HG02759 (cell line): ENCODE results near the gene TTC17.
"Not testable (repeated sequence)": the region's sequence is repeated elsewhere in the genome, so short reads cannot be mapped to it uniquely, and the experiment has no call there.

Experiments used
- ATAC-seq: cut with Tn5 transposase; IDR thresholded peaks from one replicate; pipeline ENCODE4 v1.9.1; 2021; ENCODE audit warnings: mild to moderate bottlenecking, moderate library complexity; ENCODE audit not compliant: unreplicated experiment

Gene TTC17

DNA sequence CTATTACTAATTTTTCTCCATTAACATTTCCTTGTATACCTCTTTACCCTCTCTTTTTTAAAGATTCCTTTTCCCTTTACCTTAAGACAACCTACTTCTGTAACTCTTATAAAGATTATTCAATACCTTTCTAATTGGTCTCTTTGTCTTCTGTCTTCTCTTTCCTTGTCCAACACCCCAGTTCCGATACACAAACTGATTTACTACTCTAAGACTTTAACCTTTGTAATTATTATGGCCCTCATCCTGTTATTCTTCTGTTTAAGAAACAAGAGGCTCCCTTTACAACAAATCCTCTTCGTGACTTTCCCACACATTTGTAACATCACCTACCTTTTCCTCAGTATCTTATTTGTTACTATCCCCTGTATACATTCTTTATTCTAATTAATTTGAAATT, 81.8 kb downstream of the TTC17 start:
- no peak for ATAC-seq

DNA sequence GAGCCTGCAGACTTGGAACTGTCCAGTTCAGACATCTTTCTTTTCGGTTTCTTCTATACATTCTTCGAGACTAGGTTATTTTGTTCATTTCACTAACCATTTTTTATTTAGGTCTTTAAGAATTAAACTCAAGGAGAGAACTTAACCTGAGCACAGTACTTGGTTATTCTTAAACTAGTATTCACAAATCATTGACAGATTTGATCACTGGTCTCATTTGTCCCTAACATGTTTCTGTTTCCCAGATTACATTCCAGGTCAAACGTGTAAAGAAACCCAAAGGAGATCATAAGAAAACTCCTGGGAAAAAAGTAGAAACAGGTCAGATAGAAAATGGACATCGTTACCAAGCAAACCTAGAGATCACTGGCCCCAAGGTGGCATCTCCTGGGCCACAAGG, 85.1 kb downstream of the TTC17 start:
- ATAC-seq = no peak

GRCh38 chr11:43447151-43447550, 88.4 kb downstream of the TTC17 start:
- no peak for ATAC-seq

- no peak for ATAC-seq
These were observed 99.8 kb downstream of the TTC17 start for GRCh38 chr11:43458486-43458885.

GRCh38 chr11:43459246-43459645, 100.5 kb downstream of the TTC17 start:
- no peak for ATAC-seq

GRCh38 chr11:43462359-43462758, 103.6 kb downstream of the TTC17 start:
- no peak for ATAC-seq

DNA sequence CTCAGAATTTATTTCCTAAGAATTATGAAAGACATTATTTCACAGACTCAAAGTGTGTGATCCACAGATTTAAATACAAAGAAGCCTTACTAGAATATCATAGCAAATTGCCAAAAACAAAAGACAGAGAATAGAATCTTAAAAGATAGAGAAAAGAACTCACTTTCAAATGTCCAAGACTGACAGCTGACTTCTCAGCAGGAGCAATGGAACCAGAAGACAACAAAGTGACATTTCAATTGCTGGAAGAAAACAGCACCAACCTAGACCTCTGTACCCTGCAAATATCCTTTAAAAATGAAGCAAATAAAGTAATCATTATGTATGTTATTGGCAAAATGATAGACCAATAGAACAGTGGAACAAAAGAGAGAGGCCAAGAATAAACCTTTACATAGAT, 109.2 kb downstream of the TTC17 start:
- no peak for ATAC-seq

GRCh38 chr11:43477491-43477890, 118.8 kb downstream of the TTC17 start:
- not testable (repeated sequence) for ATAC-seq

DNA sequence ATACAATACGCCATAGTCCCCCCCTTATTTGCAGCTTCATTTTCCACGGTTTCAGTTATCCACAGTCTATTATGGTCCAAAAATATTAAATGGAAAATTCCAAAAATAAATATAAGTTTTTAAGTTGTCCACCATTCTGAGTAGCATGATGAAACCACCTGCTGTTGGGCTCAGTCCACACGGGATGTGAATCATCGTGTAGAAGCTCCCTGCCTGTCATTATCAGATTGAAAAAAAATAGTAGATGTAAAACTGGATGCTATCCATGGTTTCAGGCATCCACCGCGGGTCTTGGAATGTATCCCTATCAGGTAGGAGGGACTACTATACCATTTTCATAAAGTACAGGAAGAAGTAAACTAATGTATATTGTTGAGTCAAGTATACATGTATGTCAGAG, 127.4 kb downstream of the TTC17 start:
- ATAC-seq = no peak

- no peak for ATAC-seq
These were observed 131.2 kb downstream of the TTC17 start for GRCh38 chr11:43489869-43490465.

- ATAC-seq = no peak
These were observed 134.0 kb downstream of the TTC17 start for GRCh38 chr11:43492701-43493100.

GRCh38 chr11:43493431-43493830, 134.7 kb downstream of the TTC17 start:
- no peak for ATAC-seq

DNA sequence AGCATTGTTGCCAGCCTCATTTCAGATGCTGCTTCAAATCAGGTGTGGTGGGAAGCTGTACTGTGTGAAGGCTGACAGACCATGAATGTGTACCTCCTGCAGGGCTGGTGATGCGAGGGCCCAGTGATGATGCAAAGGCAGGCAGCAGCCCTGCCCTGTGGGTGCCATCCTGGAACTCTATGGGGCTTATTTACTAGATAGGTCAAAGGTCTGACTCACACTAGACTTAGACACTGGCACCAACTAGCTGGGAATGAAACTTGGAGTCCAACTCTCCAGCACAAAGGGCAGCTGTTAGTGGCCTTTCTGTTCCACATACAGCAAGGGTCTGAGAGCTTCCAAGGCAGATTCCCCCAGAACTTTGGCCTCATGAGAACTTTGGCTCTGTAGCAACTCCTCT, 138.4 kb downstream of the TTC17 start:
- no peak for ATAC-seq

- no peak for ATAC-seq
These were observed 139.8 kb downstream of the TTC17 start for GRCh38 chr11:43498561-43498960.

GRCh38 chr11:43503417-43503816, 144.7 kb downstream of the TTC17 start:
- no peak for ATAC-seq

GRCh38 chr11:43504316-43504950, 145.7 kb downstream of the TTC17 start:
- ATAC-seq = no peak

GRCh38 chr11:43505171-43505570, 146.5 kb downstream of the TTC17 start:
- no peak for ATAC-seq

DNA sequence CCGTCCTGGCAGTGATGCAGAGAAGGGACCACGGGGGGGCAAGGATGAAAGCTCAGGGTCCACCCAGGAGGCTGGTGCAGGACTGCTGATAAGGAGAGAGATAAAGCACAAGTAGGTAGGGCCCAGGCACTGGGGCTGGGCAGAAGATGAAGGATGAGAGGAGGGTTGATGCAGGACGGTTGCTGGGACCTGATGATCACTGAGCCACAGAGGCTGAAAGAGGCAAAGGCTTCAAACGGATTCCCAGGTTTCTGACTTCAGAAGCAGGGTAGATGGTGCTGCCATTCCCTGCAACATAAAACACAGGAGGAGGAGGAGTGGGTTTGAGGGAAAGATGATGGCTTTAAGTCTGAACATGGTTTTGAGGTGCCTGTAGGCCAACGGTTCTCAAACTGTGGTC, 148.5 kb downstream of the TTC17 start:
- no peak for ATAC-seq

GRCh38 chr11:43508511-43508918, 149.8 kb downstream of the TTC17 start:
- no peak for ATAC-seq

- no peak for ATAC-seq
These were observed 153.2 kb downstream of the TTC17 start for GRCh38 chr11:43511959-43512358.

- no peak for ATAC-seq
These were observed 156.4 kb downstream of the TTC17 start for GRCh38 chr11:43515090-43515489.

DNA sequence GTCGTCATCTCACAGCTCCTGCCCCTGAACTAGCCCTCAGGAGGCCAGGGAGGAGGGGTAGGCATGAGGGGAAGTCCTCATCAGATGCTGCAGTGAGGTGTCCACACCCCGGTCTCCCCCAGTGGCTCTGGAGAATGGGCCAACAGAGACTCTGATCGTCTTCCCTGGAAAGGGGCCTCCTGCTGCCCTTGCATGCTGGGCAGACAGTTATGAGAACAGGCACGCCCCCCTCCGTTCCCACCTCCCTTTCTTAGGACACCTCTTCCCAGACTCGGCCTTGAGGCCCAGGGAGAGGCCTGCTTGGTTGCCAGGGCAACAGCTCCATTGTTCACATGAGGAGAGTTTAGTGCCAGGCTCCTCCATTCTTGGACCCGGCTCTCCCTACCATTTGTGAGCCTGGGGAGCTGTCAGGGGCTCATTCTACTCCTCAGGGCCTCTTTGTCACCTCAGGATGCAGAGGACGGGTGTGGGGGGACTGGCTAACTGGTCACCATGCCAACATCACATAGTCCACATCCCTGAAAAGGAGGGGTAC, 157.7 kb downstream of the TTC17 start:
- no peak for ATAC-seq

- ATAC-seq = no peak
These were observed 158.8 kb downstream of the TTC17 start for GRCh38 chr11:43517518-43517917.
